Spleen (tissue), 7 donors: Measurements from ENCODE around the gene PGLYRP1.

ENCODE experiments used
- CTCF ChIP-seq, 11 experiments: fragments of 200-600 bp in 7 of 11; fragments of 450-650 bp in 4 of 11; sonication (generic) in 4 of 11; IDR thresholded peaks in 8 of 11; conservative IDR thresholded peaks in 3 of 11; 1 replicate in 7 of 11; 2 replicates in 4 of 11; pipeline versions ENCODE4 v1.4.0 to v1.8.0; 2016 to 2021; ENCODE audit warnings: antibody characterized with exemption in 11 of 11, inconsistent platforms in 4 of 11, mild to moderate bottlenecking in 1 of 11
- POLR2AphosphoS5 ChIP-seq, 3 donors: sonication (generic); formaldehyde crosslinking; IDR thresholded peaks; one replicate each; pipeline ENCODE4 v1.5.1; 2017; ENCODE audit warnings: antibody characterized with exemption in 3 of 3
- donor health status: DM: no; HTN: no; CAD: no; lungs with moderate emphysema.
- donor health status: DM: no; HTN: no; CAD: no.
- donor health status: DM: no; HTN: no; CAD: no.

GRCh38 chr19:45994998-45995714 is 27.7 kb downstream of the PGLYRP1 start, which contains the start of gene CCDC61:
- peak in 2 of 11 experiments; percentile 30 to 44 for TF ChIP-seq CTCF (IDR thresholded peaks at IDR 0.05 in 8 of 11, conservative IDR thresholded peaks at IDR 0.05 in 3 of 11)
- peak; percentile 88 to 94 (median 89) for TF ChIP-seq POLR2AphosphoS5 (IDR thresholded peaks at IDR 0.05)
